HL-60 (cell line): ENCODE results near the gene FAM151A.

Source experiments
- DNase-seq, 2 experiments: peaks; one replicate each; pipeline ENCODE4 v3.0.0-alpha.2; 2010 to 2020; ENCODE audit warnings: low read depth in 1 of 2, low spot score in 1 of 2
- H3K27ac ChIP-seq: fragments of 250-450 bp; sonication (Bioruptor Pico); replicated peaks from 2 replicates; pipeline ENCODE4 v1.5.1; 2020; ENCODE audit warnings: mild to moderate bottlenecking, moderate library complexity
- H3K27me3 ChIP-seq: fragments of 250-450 bp; sonication (Bioruptor Pico); 2 replicates; pipeline ENCODE4 v1.5.1; 2021; ENCODE audit warnings: mild to moderate bottlenecking, moderate library complexity; ENCODE audit not compliant: insufficient read depth, poor library complexity, severe bottlenecking
- H3K4me3 ChIP-seq: replicated peaks from 2 replicates; pipeline ENCODE4 v1.5.1; 2011; ENCODE audit warnings: mild to moderate bottlenecking, control low read depth, low read length; ENCODE audit not compliant: insufficient read depth
- CTCF ChIP-seq: IDR thresholded peaks from one replicate; pipeline ENCODE4 v1.5.1; 2011; ENCODE audit warnings: low read length, control low read depth, inconsistent platforms; ENCODE audit not compliant: insufficient read depth
- GABPA ChIP-seq: IDR thresholded peaks from 2 replicates; pipeline ENCODE4 v1.6.1; 2012; ENCODE audit warnings: low read depth
- POLR2AphosphoS5 ChIP-seq: IDR thresholded peaks from 2 replicates; pipeline ENCODE4 v1.6.1; 2012; ENCODE audit warnings: low read depth
- SPI1 ChIP-seq: IDR thresholded peaks from 2 replicates; pipeline ENCODE4 v1.6.1; 2012; ENCODE audit warnings: low read depth, mild to moderate bottlenecking, borderline replicate concordance
- TF ChIP-seq, protein P1 (sequence below): IDR thresholded peaks from 2 replicates; pipeline ENCODE4 v1.6.1; 2012; ENCODE audit warnings: low read depth; ENCODE audit not compliant: insufficient replicate concordance

Gene FAM151A

DNA sequence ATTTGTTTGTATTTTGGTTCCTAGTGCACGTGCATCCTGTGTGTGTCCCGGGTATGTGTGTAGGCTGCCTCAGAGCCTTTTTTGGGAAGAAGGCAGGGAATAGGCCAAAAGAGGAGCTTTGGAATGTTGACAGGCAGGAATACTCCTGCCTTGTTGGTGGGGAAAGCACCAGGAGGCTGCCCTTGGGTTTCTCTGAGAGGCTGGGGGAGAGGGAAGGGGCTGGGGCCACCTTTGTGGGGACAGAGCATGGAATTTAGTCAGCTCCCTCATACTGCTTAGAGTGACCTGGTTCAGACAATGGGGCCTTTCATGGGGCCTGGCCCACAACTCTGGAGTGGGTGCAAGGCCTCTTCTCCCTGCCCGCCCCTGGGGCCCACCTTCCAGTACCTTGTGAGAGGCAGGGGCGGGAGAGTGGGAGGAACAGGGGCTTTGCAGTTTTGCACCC is 44.0 kb downstream of the FAM151A start:
- no peak for DNase-seq
- H3K4me3 ChIP-seq, result no peak overlapping the region
- no peak for TF ChIP-seq GABPA
- TF ChIP-seq, protein P1, sequence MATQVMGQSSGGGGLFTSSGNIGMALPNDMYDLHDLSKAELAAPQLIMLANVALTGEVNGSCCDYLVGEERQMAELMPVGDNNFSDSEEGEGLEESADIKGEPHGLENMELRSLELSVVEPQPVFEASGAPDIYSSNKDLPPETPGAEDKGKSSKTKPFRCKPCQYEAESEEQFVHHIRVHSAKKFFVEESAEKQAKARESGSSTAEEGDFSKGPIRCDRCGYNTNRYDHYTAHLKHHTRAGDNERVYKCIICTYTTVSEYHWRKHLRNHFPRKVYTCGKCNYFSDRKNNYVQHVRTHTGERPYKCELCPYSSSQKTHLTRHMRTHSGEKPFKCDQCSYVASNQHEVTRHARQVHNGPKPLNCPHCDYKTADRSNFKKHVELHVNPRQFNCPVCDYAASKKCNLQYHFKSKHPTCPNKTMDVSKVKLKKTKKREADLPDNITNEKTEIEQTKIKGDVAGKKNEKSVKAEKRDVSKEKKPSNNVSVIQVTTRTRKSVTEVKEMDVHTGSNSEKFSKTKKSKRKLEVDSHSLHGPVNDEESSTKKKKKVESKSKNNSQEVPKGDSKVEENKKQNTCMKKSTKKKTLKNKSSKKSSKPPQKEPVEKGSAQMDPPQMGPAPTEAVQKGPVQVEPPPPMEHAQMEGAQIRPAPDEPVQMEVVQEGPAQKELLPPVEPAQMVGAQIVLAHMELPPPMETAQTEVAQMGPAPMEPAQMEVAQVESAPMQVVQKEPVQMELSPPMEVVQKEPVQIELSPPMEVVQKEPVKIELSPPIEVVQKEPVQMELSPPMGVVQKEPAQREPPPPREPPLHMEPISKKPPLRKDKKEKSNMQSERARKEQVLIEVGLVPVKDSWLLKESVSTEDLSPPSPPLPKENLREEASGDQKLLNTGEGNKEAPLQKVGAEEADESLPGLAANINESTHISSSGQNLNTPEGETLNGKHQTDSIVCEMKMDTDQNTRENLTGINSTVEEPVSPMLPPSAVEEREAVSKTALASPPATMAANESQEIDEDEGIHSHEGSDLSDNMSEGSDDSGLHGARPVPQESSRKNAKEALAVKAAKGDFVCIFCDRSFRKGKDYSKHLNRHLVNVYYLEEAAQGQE, result no peak
- no peak for TF ChIP-seq SPI1
- no peak for TF ChIP-seq CTCF
- TF ChIP-seq POLR2AphosphoS5, result no peak
- no peaks in the 10 kb centered on the region for H3K27me3 ChIP-seq
- H3K27ac ChIP-seq, result no peak overlapping the region

- Histone ChIP-seq H3K4me3 (no peak overlapping the region), H3K27me3 (no peaks in the 10 kb centered on the region), H3K27ac (no peak overlapping the region)
- DNase-seq, result peak in 1 of 2 experiments; percentile 21
- TF ChIP-seq CTCF (no peak), GABPA (no peak), SPI1 (no peak), POLR2AphosphoS5 (no peak)
- TF ChIP-seq, protein P1, result no peak
These were observed 45.7 kb downstream of the FAM151A start for GRCh38 chr1:54577612-54578011.

GRCh38 chr1:54575605-54576290 is 47.6 kb downstream of the FAM151A start:
- Histone ChIP-seq H3K4me3 (no peak overlapping the region), H3K27me3 (no peaks in the 10 kb centered on the region), H3K27ac (no peak overlapping the region)
- DNase-seq, result no peak
- TF ChIP-seq, protein P1, result no peak
- TF ChIP-seq POLR2AphosphoS5 (no peak), CTCF (no peak), GABPA (no peak), SPI1 (no peak)
